Natural killer cell (primary cell): ENCODE results near the gene AGBL4. TPM values are rescaled to one million over a fixed set of nuclear protein-coding genes. Genes with fewer than 3 reads are reported as not detected.

Experiments
- ATAC-seq, 3 donors: fragments of 150-1000 bp in 2 of 3; fragments of 200-7000 bp in 1 of 3; cut with Tn5 transposase; 1 replicate in 1 of 3; 2 replicates in 2 of 3; pipeline ENCODE4 v1.10.0; 2021; ENCODE audit warnings: mild to moderate bottlenecking in 2 of 3, moderate library complexity in 2 of 3
- DNase-seq, 2 donors: peaks; one replicate each; pipeline versions ENCODE4 v3.0.0 to v3.0.0-alpha.2; 2013 to 2021; ENCODE audit warnings: mixed read lengths in 1 of 2
- H3K27ac ChIP-seq: one replicate; pipeline ENCODE4 v1.5.1; 2013; ENCODE audit warnings: mild to moderate bottlenecking, low read length
- H3K27me3 ChIP-seq: one replicate; pipeline ENCODE4 v1.6.1; 2013; ENCODE audit warnings: low read length; ENCODE audit not compliant: control insufficient read depth, insufficient read depth
- H3K36me3 ChIP-seq: one replicate; pipeline ENCODE4 v1.6.1; 2013; ENCODE audit warnings: low read length; ENCODE audit not compliant: control insufficient read depth, insufficient read depth
- H3K4me1 ChIP-seq: one replicate; pipeline ENCODE4 v1.6.1; 2013; ENCODE audit warnings: low read length; ENCODE audit not compliant: control insufficient read depth, insufficient read depth
- H3K4me3 ChIP-seq: one replicate; pipeline ENCODE4 v1.5.1; 2013; ENCODE audit warnings: low read length
- H3K9me3 ChIP-seq: one replicate; pipeline ENCODE4 v1.6.1; 2013; ENCODE audit warnings: low read length; ENCODE audit not compliant: control insufficient read depth, insufficient read depth
- H3K27ac Mint-ChIP-seq, 2 donors: one replicate each; pipeline ENCODE4 v1.8.0; 2022; ENCODE audit warnings: mild to moderate bottlenecking in 2 of 2, mixed read lengths in 2 of 2, moderate library complexity in 1 of 2
- H3K27me3 Mint-ChIP-seq, 2 donors: one replicate each; pipeline ENCODE4 v1.8.0; 2022; ENCODE audit warnings: low read depth in 2 of 2, mixed read lengths in 2 of 2
- H3K36me3 Mint-ChIP-seq: one replicate; pipeline ENCODE4 v1.8.0; 2022; ENCODE audit warnings: mixed read lengths
- H3K4me1 Mint-ChIP-seq, 2 donors: one replicate each; pipeline ENCODE4 v1.8.0; 2022; ENCODE audit warnings: mixed read lengths in 2 of 2
- H3K4me3 Mint-ChIP-seq: one replicate; pipeline ENCODE4 v1.8.0; 2022; ENCODE audit warnings: mild to moderate bottlenecking, moderate library complexity, mixed read lengths
- H3K9me3 Mint-ChIP-seq, 2 donors: one replicate each; pipeline ENCODE4 v1.8.0; 2022; ENCODE audit warnings: mixed read lengths in 2 of 2
- CTCF ChIP-seq: fragments of 200-600 bp; IDR thresholded peaks from one replicate; pipeline ENCODE4 v1.8.0; 2022; ENCODE audit warnings: antibody characterized with exemption
- WGBS: methylation state at CpG from one replicate; pipeline ENCODE4 v1.1.7; 2013; ENCODE audit warnings: missing lambda C conversion rate; ENCODE audit not compliant: insufficient coverage; 5-methylcytosine and 5-hydroxymethylcytosine counted together
- intact Hi-C: fragments of 100-400 bp; cut with micrococcal nuclease; formaldehyde crosslinking; loops from one replicate; pipeline ENCODE4 v1.14.2; 2022
- total RNA-seq, 4 donors: library from RNA; stranded (reverse); fragments of 120-200 nt in 1 of 4; gene quantifications; one replicate each; pipeline versions ENCODE4 v1.2.3 to v1.2.4, GENCODE V29; 2013 to 2022

Gene AGBL4
- total RNA-seq, 3 donors from 2014 or later (not counting 1 experiment from before 2014, with no cell fraction given), result not detected

DNA sequence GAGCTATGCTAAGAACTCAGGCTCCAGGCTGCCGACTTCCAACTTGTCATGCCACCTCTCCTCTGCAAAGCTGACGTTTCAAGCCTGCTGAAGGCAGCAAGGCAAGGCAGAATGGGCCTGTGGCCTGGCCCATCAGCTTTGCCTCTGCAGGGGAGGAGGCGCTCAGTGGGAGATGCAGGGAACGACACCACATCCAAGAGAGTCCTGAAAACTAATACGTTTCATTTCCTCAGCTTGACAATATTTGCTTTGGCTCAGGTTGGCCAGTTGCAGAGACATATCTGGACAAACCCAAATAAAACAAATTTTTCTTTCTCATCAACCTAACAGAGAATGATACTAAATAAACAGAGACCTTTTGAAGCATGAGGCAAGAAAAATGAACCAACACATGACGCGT is 1282.4 kb downstream of the AGBL4 start:
- WGBS, result 94% methylated on average over 7 of the region's 7 CpGs
- Mint-ChIP-seq H3K27me3 (no peaks in the 10 kb centered on the region), H3K36me3 (no peaks in the 10 kb centered on the region), H3K4me3 (no peak overlapping the region), H3K9me3 (no peaks in the 10 kb centered on the region), H3K4me1 (no peaks in the 10 kb centered on the region), H3K27ac (no peak overlapping the region)
- no peak overlapping the region for H3K4me3 ChIP-seq
- H3K27ac ChIP-seq, result no peak overlapping the region
- ATAC-seq, result no peak
- no peak for TF ChIP-seq CTCF
- H3K27me3 ChIP-seq, result no peaks in the 10 kb centered on the region
- no peak for DNase-seq
- no peaks in the 10 kb centered on the region for H3K4me1 ChIP-seq
- no peaks in the 10 kb centered on the region for H3K36me3 ChIP-seq
- intact Hi-C loops, result no loop called here
- no peaks in the 10 kb centered on the region for H3K9me3 ChIP-seq

- Histone ChIP-seq H3K4me1 (no peaks in the 10 kb centered on the region), H3K36me3 (no peaks in the 10 kb centered on the region), H3K27ac (no peak overlapping the region), H3K4me3 (no peak overlapping the region), H3K27me3 (no peaks in the 10 kb centered on the region), H3K9me3 (no peaks in the 10 kb centered on the region)
- Mint-ChIP-seq H3K4me1 (no peaks in the 10 kb centered on the region), H3K27ac (no peak overlapping the region), H3K4me3 (no peak overlapping the region), H3K36me3 (no peaks in the 10 kb centered on the region), H3K27me3 (no peaks in the 10 kb centered on the region), H3K9me3 (no peaks in the 10 kb centered on the region)
- TF ChIP-seq CTCF, result no peak
- intact Hi-C loops, result no loop called here
- 83% methylated on average over 3 of the region's 3 CpGs for WGBS
- ATAC-seq (no peak), DNase-seq (no peak)
These were observed 1283.1 kb downstream of the AGBL4 start for GRCh38 chr1:48740621-48741020.

- Histone ChIP-seq H3K36me3 (no peaks in the 10 kb centered on the region), H3K27ac (no peak overlapping the region)
These were observed 1284.7 kb downstream of the AGBL4 start for GRCh38 chr1:48739091-48739490.

More at GRCh38 chr1:48739091-48739490, 1284.7 kb downstream of the AGBL4 start:
- no peak for DNase-seq
- H3K9me3 Mint-ChIP-seq, result no peaks in the 10 kb centered on the region
- intact Hi-C loops, result no loop called here
- Histone ChIP-seq H3K4me3 (no peak overlapping the region), H3K4me1 (no peaks in the 10 kb centered on the region), H3K27me3 (no peaks in the 10 kb centered on the region), H3K9me3 (no peaks in the 10 kb centered on the region)
- H3K27ac Mint-ChIP-seq, result no peak overlapping the region
- H3K36me3 Mint-ChIP-seq, result no peaks in the 10 kb centered on the region
- no peak overlapping the region for H3K4me3 Mint-ChIP-seq
- no peak for ATAC-seq
- no peak for TF ChIP-seq CTCF
- WGBS, result 75% methylated on average over 3 of the region's 3 CpGs
- H3K27me3 Mint-ChIP-seq, result no peaks in the 10 kb centered on the region
- H3K4me1 Mint-ChIP-seq, result no peaks in the 10 kb centered on the region
